Inferior parietal cortex (tissue), 1 donor: ENCODE data around the gene STX18.
"Not testable (repeated sequence)": the region's sequence is repeated elsewhere in the genome, so short reads cannot be mapped to it uniquely, and the experiment has no call there.

ENCODE experiments used
- DNase-seq: peaks from one replicate; pipeline ENCODE4 v3.0.0-alpha.2; 2016; ENCODE audit errors: extremely low spot score

Gene STX18

DNA sequence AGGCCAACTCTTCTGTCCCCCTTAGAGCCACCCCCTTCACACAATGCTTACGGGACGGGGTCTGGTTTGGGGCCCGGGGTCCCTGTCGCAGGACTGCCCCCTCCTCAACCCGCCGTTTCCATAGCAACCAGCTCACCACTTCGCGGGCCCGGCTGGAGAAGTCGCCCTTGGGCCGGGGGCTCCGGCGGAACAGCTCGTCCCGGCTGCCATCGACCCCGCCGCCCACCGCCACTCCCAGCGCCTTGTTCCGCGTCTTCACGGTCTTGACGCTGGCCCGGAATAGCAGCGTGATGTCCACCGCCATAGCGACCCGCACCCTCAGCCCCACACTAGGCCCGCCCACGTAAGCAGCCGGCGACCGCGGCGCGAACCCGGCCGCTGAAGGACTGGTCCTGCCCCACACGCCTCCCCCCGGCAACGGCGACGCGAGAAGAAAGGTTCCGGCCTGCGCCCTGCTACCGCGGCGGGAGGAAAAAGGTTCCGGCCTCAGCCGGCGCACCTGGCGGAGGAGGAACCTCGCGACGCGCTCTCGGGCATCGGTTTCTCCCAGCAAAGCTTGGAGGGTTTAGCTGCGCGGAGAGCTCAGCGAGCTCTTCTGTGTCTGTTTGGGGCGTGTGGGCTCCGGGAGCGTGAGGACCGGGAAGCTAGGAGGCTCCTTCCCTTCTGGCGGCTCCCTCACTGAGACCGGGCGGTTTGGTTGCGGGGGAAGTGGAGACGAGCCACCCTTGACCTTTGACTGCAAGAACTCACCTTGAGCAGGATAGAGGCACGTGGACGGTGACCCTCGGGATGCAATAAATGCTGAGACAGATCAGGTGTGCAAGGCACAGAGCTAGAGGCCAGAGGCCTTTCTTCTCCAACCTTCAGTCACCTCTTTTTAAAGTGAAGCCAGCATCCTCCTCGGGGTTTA, at the start of gene STX18:
STX18 (minus strand) TSS at position 388 of the 910 bp plus-strand sequence; CDS start at position 304, 84 bp downstream.
- DNase-seq, result peak; percentile 82

DNA sequence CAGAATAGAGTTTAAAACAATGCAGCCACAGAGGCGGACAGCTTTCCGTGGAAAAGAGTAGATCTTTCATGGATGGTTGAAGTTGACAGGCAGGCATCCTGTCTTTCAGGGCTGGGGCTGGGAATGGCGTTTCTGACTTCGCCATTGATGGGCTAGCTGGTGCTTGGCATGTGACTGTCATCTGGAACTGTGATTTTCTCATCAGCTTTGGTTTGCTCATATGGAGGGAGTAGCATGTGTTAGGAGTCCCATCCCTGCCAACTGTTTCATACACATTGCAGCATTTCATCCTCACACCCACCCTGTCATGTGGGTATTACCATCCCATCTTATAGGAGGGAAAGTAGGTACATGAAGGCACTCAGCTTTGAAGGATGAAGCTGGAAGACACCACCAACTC, 49.2 kb upstream of the STX18 start:
- no peak for DNase-seq

- no peak for DNase-seq
Observed at GRCh38 chr4:4590546-4590945, 48.7 kb upstream of the STX18 start.

GRCh38 chr4:4585012-4585670, 43.3 kb upstream of the STX18 start:
- no peak for DNase-seq

GRCh38 chr4:4583606-4584005, 41.8 kb upstream of the STX18 start:
- DNase-seq, result no peak

DNA sequence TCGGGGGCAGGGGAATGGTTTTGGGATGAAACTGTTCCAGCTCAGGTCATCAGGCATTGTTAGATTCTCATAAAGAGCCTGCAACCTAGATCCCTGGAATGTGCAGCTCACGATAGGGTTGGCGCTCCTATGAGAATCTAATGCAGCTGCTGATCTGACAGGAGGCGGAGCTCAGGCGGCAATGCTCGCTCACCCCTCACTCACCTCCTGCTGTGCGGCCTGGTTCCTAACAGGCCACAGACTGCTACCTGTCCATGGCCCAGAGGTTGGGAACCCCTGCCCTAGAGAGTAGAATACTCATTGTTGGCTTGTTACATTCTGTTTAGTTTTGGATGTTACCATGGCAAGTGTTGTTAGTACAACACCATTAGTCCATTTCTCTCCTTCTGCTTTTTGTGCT, 40.8 kb upstream of the STX18 start:
- no peak for DNase-seq

GRCh38 chr4:4580494-4580893, 38.6 kb upstream of the STX18 start:
- no peak for DNase-seq

DNA sequence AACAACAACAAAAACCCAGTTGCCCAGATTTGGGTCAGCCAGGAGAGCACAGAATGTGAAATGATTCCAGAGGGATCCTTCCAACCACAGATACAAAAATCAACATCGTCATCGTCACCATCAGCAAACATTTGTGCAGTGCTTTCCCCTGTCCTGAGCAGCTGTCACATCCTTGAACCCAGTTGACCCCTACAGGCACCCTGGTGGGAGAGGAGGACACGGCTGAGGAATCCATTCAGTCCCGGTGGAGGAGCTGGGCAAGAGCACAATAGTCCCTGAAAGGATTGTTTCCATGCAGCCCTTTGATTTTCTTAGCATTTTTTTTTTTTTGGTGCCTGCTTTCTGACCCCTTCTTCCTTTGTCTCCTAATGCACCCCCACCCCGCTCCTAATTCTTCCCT, 37.1 kb upstream of the STX18 start:
- DNase-seq, result no peak

- DNase-seq, result no peak
Observed at GRCh38 chr4:4577359-4577875, 35.6 kb upstream of the STX18 start.

GRCh38 chr4:4575284-4576211, 33.7 kb upstream of the STX18 start:
- peak; percentile 20 for DNase-seq

- no peak for DNase-seq
Observed at GRCh38 chr4:4574792-4575191, 32.9 kb upstream of the STX18 start.

- no peak for DNase-seq
Observed at GRCh38 chr4:4574052-4574451, 32.2 kb upstream of the STX18 start.

DNA sequence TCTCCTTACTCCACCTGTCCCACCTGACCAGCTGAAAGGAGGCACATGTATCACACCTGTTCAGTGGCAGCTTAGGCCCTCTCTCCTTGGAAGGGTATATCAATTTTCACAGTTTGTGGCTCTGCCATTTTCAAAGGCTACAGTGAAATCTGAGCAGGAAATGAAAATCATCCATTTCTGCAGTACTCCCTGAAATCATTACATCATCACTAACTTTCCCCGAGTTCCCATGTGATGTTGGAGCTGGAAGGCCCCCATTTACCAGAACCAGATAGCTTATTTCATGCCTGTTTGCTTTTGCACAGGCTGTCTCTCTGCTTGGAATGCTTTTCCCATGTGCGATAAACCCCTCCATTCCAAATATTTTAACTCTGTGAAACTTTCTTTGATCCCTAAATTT, 31.0 kb upstream of the STX18 start:
- DNase-seq, result no peak

DNA sequence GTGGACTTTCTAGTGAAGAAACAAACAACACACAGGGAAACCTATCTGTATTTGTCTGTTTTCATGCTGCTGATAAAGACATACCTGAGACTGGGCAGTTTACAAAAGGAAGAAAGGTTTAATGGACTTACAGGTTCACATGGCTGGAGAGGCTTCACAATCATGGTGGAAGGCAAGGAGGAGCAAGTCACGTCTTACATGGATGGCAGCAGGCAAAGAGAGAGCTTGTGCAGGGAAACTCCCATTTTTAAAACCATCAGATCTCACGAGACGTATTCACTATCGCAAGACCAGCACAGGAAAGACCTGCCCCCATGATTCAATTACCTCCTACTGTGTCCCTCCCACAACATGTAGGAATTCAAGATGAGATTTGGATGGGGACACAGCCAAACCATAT, 28.0 kb upstream of the STX18 start:
- DNase-seq, result not testable (repeated sequence)

- DNase-seq, result no peak
Observed at GRCh38 chr4:4568806-4569427, 27.1 kb upstream of the STX18 start.

DNA sequence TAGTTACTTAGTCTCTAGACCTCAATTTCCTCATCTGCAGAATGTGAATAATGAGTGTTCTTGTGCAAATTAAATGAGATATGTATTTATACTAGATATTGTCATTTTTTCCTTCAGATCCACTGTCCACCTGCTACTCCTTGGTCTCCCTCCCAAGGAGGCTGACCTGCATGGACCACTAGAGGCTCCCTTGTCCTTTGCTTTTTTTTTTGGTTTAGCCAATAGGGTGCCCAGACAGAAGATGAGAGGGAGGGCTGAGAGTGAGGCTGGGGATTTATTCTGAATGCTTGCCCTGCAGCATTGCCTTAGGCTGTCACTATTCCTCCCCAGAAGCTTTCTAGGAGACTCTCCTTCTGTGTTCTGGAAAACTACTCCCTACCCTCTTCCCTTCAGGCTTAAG, 24.5 kb upstream of the STX18 start:
- DNase-seq, result not testable (repeated sequence)

DNA sequence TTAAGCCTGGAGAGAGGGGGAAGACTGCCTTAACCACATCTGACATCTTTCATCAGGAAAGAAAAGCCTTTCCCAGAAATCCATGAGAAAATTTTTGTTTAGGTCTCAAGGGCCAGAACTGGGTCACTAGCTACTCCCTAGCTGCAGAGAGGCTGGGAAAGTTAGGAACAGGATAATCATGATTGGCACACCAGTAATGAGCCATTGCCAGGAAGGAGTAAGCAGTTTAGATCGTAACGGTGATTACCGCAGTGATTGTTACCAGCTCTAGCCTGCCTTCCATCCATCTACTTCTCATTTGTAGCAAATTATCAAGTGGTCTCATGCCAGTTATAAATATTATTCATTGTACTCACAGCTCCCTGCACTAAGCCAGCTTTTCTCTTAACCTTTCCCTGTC, 22.7 kb upstream of the STX18 start:
- DNase-seq, result no peak

DNA sequence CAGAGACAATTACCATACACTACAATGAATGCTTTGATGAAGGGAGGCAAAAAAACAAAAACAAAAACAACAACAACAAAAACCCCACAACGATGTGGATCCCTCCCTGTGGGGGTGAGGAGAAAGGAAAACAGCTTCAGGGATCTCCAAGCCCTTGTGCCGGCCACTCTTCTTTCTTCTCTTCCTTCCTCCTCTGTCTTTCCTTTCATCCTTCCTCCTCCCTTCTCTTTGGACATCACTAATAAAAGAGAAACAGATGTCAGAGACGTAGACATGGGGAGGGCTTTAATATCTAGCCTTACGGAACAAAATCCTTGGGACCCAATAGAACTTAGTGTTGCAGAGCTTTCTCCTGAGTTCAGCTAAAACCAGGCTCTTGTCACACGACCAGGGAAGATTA, 18.8 kb upstream of the STX18 start:
- DNase-seq, result peak; percentile 11

DNA sequence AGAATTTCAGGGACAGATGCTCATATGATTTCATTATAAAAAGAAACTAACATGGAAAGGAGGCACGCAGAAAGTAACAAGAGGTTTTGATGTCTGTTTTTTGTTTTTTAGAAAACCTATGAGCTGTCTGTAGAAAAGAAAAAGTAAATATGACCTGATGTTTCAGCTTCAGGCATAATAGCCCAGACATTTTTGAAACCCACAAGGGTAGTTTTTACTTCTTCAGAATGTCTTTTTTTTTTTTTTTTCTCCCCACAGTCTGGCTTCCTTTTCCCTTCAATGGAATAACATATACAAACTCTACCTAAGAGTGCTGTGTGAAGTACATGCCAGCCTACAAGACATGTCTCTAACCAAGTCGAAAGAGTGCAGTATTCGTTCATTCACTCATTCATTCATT, 18.3 kb upstream of the STX18 start:
- no peak for DNase-seq

DNA sequence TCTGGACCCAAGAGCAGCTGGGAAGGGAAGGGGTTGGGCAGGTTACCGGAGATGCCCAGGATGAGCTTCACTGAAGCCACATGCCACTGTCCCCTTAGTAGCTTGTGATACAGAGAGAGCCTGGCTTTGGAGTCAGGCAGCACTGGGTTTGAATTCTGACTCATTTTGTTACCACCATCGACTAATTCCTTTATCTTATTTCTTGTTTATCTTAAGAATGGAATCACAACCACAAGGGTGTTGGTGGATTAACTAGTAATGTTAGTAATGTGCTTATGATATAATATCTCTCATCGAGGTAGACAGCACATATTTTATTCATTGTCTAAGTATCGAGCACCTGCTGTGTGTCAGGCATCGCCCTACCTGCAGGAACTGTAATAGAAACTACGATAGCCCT, 17.7 kb upstream of the STX18 start:
- DNase-seq, result no peak

GRCh38 chr4:4558881-4559280, 17.0 kb upstream of the STX18 start:
- DNase-seq, result no peak
